HG03108 (cell line): ENCODE data around the gene PSAP.

ENCODE experiments used
- ATAC-seq: cut with Tn5 transposase; IDR thresholded peaks from one replicate; pipeline ENCODE4 v1.9.1; 2021; ENCODE audit warnings: moderate library complexity; ENCODE audit not compliant: unreplicated experiment

Gene PSAP

DNA sequence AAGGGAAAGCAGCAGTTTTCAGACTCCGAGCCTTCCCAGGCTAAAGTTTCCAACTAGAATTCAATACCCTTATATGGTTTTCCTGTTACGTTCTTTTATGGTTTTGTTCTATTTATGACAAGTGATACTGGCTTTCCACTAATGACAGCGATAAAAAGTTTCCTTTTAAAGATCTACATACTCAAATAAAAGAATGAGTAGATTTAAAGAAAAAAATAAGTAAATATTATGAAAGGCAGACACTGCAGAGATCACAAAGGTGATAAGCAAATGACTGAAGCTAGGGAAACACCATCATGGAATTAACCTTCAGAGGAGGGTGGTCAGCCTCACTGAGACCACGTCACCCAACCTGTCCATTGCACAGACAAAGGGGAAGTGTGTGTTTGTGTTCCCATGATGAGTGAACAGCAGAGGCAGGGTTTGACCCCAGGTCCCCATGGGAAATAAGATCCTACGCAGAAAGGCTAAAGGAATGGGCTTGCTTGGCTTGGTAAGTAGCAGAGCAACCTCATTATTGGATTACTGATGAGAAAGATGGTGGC, 81.7 kb downstream of the PSAP start:
- ATAC-seq = peak; percentile 14

GRCh38 chr10:71767420-71768035, 83.5 kb downstream of the PSAP start:
- no peak for ATAC-seq

DNA sequence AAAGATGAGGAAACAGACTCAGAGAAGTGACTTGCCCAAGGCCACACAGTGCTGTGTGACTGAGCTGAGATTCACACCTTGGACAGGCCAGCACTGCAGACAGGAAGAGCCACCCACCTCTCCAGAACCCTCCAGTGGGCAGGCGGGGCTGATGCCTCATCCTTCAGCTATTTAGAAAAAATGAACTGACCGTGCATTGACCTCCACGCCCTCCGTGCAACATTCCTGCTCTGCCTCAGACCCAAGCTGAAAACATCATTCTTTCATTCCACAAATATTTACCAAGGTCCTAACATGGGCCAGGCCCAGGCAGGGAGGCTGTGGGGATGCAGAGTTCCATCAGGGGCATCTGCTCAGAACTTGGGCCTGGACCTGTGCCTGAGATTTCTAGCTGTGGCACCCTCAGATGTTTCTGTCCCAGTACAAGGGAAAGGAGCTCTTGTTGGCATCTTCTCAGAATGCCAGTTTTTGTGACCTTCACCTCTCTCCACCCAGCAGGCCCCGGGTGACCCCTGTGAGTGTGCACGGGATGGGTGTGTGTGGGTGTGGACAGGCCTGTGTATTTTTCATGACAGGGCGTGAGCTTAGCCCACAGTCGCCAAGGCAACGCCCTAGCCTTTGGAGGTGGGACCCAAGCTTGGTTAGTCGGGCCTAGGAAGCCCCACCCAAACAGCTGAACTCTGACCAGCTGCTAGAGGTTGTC, 84.2 kb downstream of the PSAP start:
- ATAC-seq = no peak
